Smooth muscle cell (in vitro differentiated cells): ENCODE data around the gene TMED9. TPM values are rescaled to one million over a fixed set of nuclear protein-coding genes. Genes with fewer than 3 reads are reported as not detected.

Source experiments
- DNase-seq: peaks from one replicate; lab custom pipeline; 2025; ENCODE audit not compliant: unreplicated experiment; lab: John Stamatoyannopoulos, UW
- H2AFZ ChIP-seq: fragments of 200-600 bp; sonication (generic); 2 replicates; pipeline ENCODE4 v1.6.0; 2016; ENCODE audit warnings: antibody characterized with exemption, low read depth, mild to moderate bottlenecking
- H3F3A ChIP-seq: fragments of 200-600 bp; sonication (generic); 2 replicates; pipeline ENCODE4 v1.6.0; 2017; ENCODE audit warnings: antibody characterized with exemption, low read depth
- H3K27ac ChIP-seq: fragments of 200-600 bp; sonication (generic); 2 replicates; pipeline ENCODE4 v1.5.1; 2016; ENCODE audit warnings: low read depth, mild to moderate bottlenecking
- H3K27me3 ChIP-seq: fragments of 200-600 bp; sonication (generic); 2 replicates; pipeline ENCODE4 v1.6.1; 2016; ENCODE audit warnings: low read depth, mild to moderate bottlenecking
- H3K36me3 ChIP-seq: fragments of 200-600 bp; sonication (generic); 2 replicates; pipeline ENCODE4 v1.5.1; 2016; ENCODE audit warnings: low read depth
- H3K4me1 ChIP-seq: fragments of 200-600 bp; sonication (generic); 2 replicates; pipeline ENCODE4 v1.5.1; 2016; ENCODE audit warnings: low read depth
- H3K4me2 ChIP-seq: fragments of 200-600 bp; sonication (generic); 2 replicates; pipeline ENCODE4 v1.6.0; 2016; ENCODE audit warnings: mild to moderate bottlenecking
- H3K4me3 ChIP-seq: fragments of 200-600 bp; sonication (generic); 2 replicates; pipeline ENCODE4 v1.5.1; 2016; ENCODE audit warnings: mild to moderate bottlenecking
- H3K79me2 ChIP-seq: fragments of 200-600 bp; sonication (generic); 2 replicates; pipeline ENCODE4 v1.6.0; 2016; ENCODE audit warnings: low read depth, mild to moderate bottlenecking
- H3K9ac ChIP-seq: fragments of 200-600 bp; sonication (generic); 2 replicates; pipeline ENCODE4 v1.6.0; 2016; ENCODE audit warnings: low read depth
- H3K9me3 ChIP-seq: fragments of 200-600 bp; sonication (generic); replicated peaks from 2 replicates; pipeline ENCODE4 v1.5.1; 2016; ENCODE audit warnings: low read depth
- H4K20me1 ChIP-seq: fragments of 200-600 bp; sonication (generic); 2 replicates; pipeline ENCODE4 v1.6.0; 2016; ENCODE audit warnings: low read depth
- WGBS: methylation state at CpG from one replicate; pipeline ENCODE4 v1.1.7; 2016; ENCODE audit warnings: low lambda C conversion rate; 5-methylcytosine and 5-hydroxymethylcytosine counted together
- polyA plus RNA-seq: library from polyadenylated mRNA; unstranded; fragments of >200 nt; fragmentation: Nextera tagmentation; extraction: Ambion mirVana; gene quantifications from 2 replicates; pipeline ENCODE4 v1.2.1, GENCODE V29; 2016
- total RNA-seq: library from RNA; depleted of rRNA; stranded (reverse); fragments of >200 nt; gene quantifications from 2 replicates; pipeline ENCODE4 v1.2.3, GENCODE V29; 2014
- TF ChIP-seq, protein P1 (sequence below): fragments of 200-600 bp; sonication (generic); IDR thresholded peaks from 2 replicates; pipeline ENCODE4 v1.5.1; 2017; ENCODE audit warnings: borderline replicate concordance, mild to moderate bottlenecking, antibody characterized with exemption; ENCODE audit not compliant: insufficient read depth, poor library complexity, severe bottlenecking

TMED9 gene
- total and polyA plus RNA-seq, 2 experiments from 2014 or later, result 224 to 662 TPM

DNA sequence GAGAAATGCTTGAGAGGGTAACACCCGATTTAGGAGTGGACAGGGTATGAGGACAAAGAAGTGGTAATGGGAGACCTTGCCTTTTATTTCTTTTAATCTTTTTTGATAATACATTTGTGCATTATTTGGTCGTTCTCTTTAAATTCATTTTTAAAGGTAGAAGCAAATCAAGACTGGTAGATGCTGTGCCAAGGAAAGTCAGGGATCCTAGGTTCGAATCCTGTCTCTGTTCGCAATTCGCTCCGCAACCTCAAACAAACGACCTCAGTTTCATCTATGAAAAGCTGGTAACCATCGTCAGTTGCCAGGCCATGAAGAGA is 353 bp upstream of the TMED9 start:
- H3K79me2 ChIP-seq, result peaks cover 17% of the 10 kb centered on the region
- TF ChIP-seq, protein P1, sequence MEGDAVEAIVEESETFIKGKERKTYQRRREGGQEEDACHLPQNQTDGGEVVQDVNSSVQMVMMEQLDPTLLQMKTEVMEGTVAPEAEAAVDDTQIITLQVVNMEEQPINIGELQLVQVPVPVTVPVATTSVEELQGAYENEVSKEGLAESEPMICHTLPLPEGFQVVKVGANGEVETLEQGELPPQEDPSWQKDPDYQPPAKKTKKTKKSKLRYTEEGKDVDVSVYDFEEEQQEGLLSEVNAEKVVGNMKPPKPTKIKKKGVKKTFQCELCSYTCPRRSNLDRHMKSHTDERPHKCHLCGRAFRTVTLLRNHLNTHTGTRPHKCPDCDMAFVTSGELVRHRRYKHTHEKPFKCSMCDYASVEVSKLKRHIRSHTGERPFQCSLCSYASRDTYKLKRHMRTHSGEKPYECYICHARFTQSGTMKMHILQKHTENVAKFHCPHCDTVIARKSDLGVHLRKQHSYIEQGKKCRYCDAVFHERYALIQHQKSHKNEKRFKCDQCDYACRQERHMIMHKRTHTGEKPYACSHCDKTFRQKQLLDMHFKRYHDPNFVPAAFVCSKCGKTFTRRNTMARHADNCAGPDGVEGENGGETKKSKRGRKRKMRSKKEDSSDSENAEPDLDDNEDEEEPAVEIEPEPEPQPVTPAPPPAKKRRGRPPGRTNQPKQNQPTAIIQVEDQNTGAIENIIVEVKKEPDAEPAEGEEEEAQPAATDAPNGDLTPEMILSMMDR, result no peak
- DNase-seq, result no peak
- peak overlapping the region; percentile 100 for H3K4me3 ChIP-seq
- no peaks in the 10 kb centered on the region for H3K4me1 ChIP-seq
- H3K36me3 ChIP-seq, result no peaks in the 10 kb centered on the region
- H3K27me3 ChIP-seq, result peaks cover 26% of the 10 kb centered on the region
- H3K9ac ChIP-seq, result peak overlapping the region; percentile 98
- H2AFZ ChIP-seq, result peak overlapping the region; percentile 88
- H3K27ac ChIP-seq, result no peak overlapping the region
- peak overlapping the region; percentile 84 for H3K4me2 ChIP-seq
- 20% methylated on average over 8 of the region's 8 CpGs for WGBS
- no peaks in the 10 kb centered on the region for H3K9me3 ChIP-seq
- peaks cover 21% of the 10 kb centered on the region for H3F3A ChIP-seq
- peaks cover 29% of the 10 kb centered on the region for H4K20me1 ChIP-seq

DNA sequence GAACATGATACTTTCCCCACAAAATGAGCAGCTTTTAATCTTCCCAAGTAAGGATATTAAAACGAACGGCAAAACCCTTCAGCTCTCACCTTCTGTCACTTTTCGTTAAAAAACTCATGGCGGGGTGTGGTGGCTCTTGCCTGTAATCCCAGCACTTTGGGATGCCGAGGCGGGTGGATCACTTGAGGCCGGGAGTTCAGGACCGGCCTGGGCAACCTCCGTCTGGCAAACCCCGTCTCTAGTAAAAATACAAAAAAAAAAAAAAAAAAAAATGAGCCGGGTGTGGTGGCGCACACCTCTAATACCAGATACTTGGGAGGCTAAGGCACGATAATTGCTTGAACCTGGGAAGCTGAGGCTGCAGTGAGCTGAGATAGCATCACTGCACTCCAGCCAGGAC is 902 bp downstream of the TMED9 start:
- TF ChIP-seq, protein P1, result no peak
- Histone ChIP-seq H3K9me3 (no peaks in the 10 kb centered on the region), H4K20me1 (peaks cover 29% of the 10 kb centered on the region), H3K27ac (peak overlapping the region; percentile 88), H3K4me2 (peak overlapping the region; percentile 84), H3K4me1 (no peaks in the 10 kb centered on the region), H3F3A (peaks cover 26% of the 10 kb centered on the region), H3K9ac (peak overlapping the region; percentile 98), H3K79me2 (peaks cover 17% of the 10 kb centered on the region), H3K36me3 (no peaks in the 10 kb centered on the region), H2AFZ (no peak overlapping the region), H3K27me3 (peaks cover 22% of the 10 kb centered on the region), H3K4me3 (peak overlapping the region; percentile 100)
- WGBS, result 88% methylated on average over 13 of the region's 13 CpGs
- DNase-seq, result no peak

DNA sequence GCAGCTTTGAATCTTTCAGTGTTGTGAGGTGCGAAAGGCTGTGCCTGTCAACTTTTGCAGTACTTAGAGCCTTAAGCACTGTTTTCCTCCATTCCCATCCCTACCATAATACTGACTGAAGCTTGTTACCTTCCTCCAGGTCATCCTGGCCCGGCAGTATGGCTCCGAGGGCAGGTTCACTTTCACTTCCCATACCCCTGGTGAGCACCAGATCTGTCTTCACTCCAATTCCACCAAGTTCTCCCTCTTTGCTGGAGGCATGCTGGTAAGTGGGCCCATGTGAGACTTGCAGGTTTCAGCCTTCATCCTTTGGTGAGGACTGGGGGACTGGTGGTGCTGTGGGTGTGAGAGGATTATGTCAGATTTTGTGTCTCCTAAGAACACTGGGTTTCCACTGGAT is 1.5 kb downstream of the TMED9 start:
- WGBS, result 93% methylated on average over 3 of the region's 3 CpGs
- H3K36me3 ChIP-seq, result no peaks in the 10 kb centered on the region
- H4K20me1 ChIP-seq, result peaks cover 29% of the 10 kb centered on the region
- TF ChIP-seq, protein P1, result no peak
- no peak overlapping the region for H2AFZ ChIP-seq
- peak overlapping the region; percentile 84 for H3K4me2 ChIP-seq
- no peaks in the 10 kb centered on the region for H3K4me1 ChIP-seq
- H3K9ac ChIP-seq, result no peak overlapping the region
- H3K4me3 ChIP-seq, result peak overlapping the region; percentile 100
- peak overlapping the region; percentile 88 for H3K27ac ChIP-seq
- DNase-seq, result no peak
- peaks cover 17% of the 10 kb centered on the region for H3K79me2 ChIP-seq
- H3K9me3 ChIP-seq, result no peaks in the 10 kb centered on the region
- peaks cover 16% of the 10 kb centered on the region for H3K27me3 ChIP-seq
- H3F3A ChIP-seq, result peaks cover 29% of the 10 kb centered on the region

DNA sequence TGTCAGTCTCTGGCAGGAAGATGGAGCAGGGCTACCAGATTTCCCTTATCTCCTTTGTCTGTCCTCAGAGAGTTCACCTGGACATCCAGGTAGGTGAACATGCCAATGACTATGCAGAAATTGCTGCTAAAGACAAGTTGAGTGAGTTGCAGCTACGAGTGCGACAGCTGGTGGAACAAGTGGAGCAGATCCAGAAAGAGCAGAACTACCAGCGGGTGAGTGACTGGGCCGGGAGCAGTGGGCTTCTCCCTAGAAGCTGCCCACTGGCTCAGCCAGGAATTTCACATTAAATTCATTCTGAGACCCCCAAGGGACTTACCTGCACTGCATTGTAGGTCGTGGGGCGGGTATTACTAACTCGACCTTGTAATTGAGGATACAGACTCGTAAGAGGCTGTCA is 2.1 kb downstream of the TMED9 start:
- 97% methylated on average over 8 of the region's 8 CpGs for WGBS
- H3K4me3 ChIP-seq, result no peak overlapping the region

More for the DNA sequence above, 2.1 kb downstream of the TMED9 start:
- no peak overlapping the region for H3K4me2 ChIP-seq
- H3K27me3 ChIP-seq, result peaks cover 15% of the 10 kb centered on the region
- peaks cover 29% of the 10 kb centered on the region for H4K20me1 ChIP-seq
- H3K9me3 ChIP-seq, result no peaks in the 10 kb centered on the region
- peaks cover 17% of the 10 kb centered on the region for H3K79me2 ChIP-seq
- no peaks in the 10 kb centered on the region for H3K4me1 ChIP-seq
- H3F3A ChIP-seq, result peaks cover 31% of the 10 kb centered on the region
- H3K9ac ChIP-seq, result no peak overlapping the region
- H3K36me3 ChIP-seq, result no peaks in the 10 kb centered on the region
- TF ChIP-seq, protein P1, result no peak
- no peak overlapping the region for H2AFZ ChIP-seq
- no peak overlapping the region for H3K27ac ChIP-seq
- no peak for DNase-seq
